HEK293 (cell line): Measurements from ENCODE around the gene VSTM4.
A peak's percentile ranks its signal among the peaks of the same experiment; 100 is the strongest.

ENCODE experiments used
- CTCF ChIA-PET: fragments of 350-600 bp; formaldehyde crosslinking; extraction: SDS; loops from one replicate; lab custom pipeline; 2021; ENCODE audit warnings: antibody characterized with exemption; lab: Yijun Ruan, JAX
- POLR2A ChIA-PET: fragments of 300-600 bp; formaldehyde crosslinking; extraction: SDS; loops from one replicate; lab custom pipeline; 2020; ENCODE audit warnings: antibody characterized with exemption, inconsistent platforms; lab: Yijun Ruan, JAX
- H3K27ac ChIP-seq: fragments of 200-500 bp; sonication (Bioruptor generic); 2 replicates; pipeline ENCODE4 v1.5.1; 2014; ENCODE audit warnings: low read depth, low read length, control low read depth, inconsistent platforms; ENCODE audit errors: extremely low read depth
- H3K36me3 ChIP-seq, 2 experiments: fragments of 200-500 bp in 1 of 2; sonication (Bioruptor generic) in 1 of 2; 1 replicate in 1 of 2; 2 replicates in 1 of 2; pipeline ENCODE4 v1.5.1; 2014 to 2017; ENCODE audit warnings: inconsistent platforms in 2 of 2, low read length in 2 of 2; ENCODE audit not compliant: control insufficient read depth in 2 of 2, insufficient read depth in 1 of 2
- H3K4me1 ChIP-seq: fragments of 200-500 bp; sonication (Bioruptor generic); 2 replicates; pipeline ENCODE4 v1.5.1; 2014; ENCODE audit warnings: mild to moderate bottlenecking, low read length, inconsistent platforms; ENCODE audit not compliant: control insufficient read depth, insufficient read depth
- H3K4me3 ChIP-seq: 2 replicates; pipeline ENCODE4 v1.5.1; 2011; ENCODE audit warnings: low read depth, mild to moderate bottlenecking, control low read depth, low read length, moderate library complexity
- H3K9me3 ChIP-seq: fragments of 200-500 bp; sonication (Bioruptor generic); 2 replicates; pipeline ENCODE4 v1.5.1; 2014; ENCODE audit warnings: low read depth, low read length, inconsistent platforms; ENCODE audit not compliant: control insufficient read depth, insufficient read depth
- ATF2 ChIP-seq: fragments of 450-650 bp; formaldehyde crosslinking; IDR thresholded peaks from 2 replicates; pipeline ENCODE4 v1.5.1; 2016; ENCODE audit warnings: missing biosample characterization, missing genetic modification characterization, low read depth
- GLIS1 ChIP-seq: fragments of 450-650 bp; formaldehyde crosslinking; IDR thresholded peaks from 2 replicates; pipeline ENCODE4 v1.5.1; 2016; ENCODE audit warnings: missing biosample characterization, missing genetic modification characterization
- SCRT1 ChIP-seq: fragments of 450-650 bp; formaldehyde crosslinking; IDR thresholded peaks from 2 replicates; pipeline ENCODE4 v1.5.1; 2016; ENCODE audit warnings: missing biosample characterization, missing genetic modification characterization, borderline replicate concordance
- SCRT2 ChIP-seq: fragments of 450-650 bp; formaldehyde crosslinking; IDR thresholded peaks from 2 replicates; pipeline ENCODE4 v1.5.1; 2016; ENCODE audit warnings: missing biosample characterization, missing genetic modification characterization
- TCF7L2 ChIP-seq: IDR thresholded peaks from 2 replicates; pipeline ENCODE4 v1.6.1; 2011; ENCODE audit warnings: low read depth, mild to moderate bottlenecking, inconsistent platforms, low read length, moderate library complexity, borderline replicate concordance
- ZFP3 ChIP-seq: fragments of 450-650 bp; formaldehyde crosslinking; IDR thresholded peaks from 2 replicates; pipeline ENCODE4 v1.5.1; 2016; ENCODE audit warnings: low read depth, missing biosample characterization, missing genetic modification characterization
- ZIC2 ChIP-seq: fragments of 450-650 bp; formaldehyde crosslinking; IDR thresholded peaks from 2 replicates; pipeline ENCODE4 v1.5.1; 2016; ENCODE audit warnings: missing biosample characterization, missing genetic modification characterization
- ZNF157 ChIP-seq: fragments of 450-650 bp; formaldehyde crosslinking; IDR thresholded peaks from 2 replicates; pipeline ENCODE4 v1.5.1; 2016; ENCODE audit warnings: missing biosample characterization, missing genetic modification characterization
- ZNF362 ChIP-seq: fragments of 450-650 bp; formaldehyde crosslinking; IDR thresholded peaks from 2 replicates; pipeline ENCODE4 v1.5.1; 2016; ENCODE audit warnings: missing biosample characterization, missing genetic modification characterization
- ZNF426 ChIP-seq: fragments of 450-650 bp; formaldehyde crosslinking; IDR thresholded peaks from 2 replicates; pipeline ENCODE4 v1.5.1; 2017; ENCODE audit warnings: missing biosample characterization, missing genetic modification characterization, mild to moderate bottlenecking, inconsistent platforms, moderate library complexity
- ZNF473 ChIP-seq: fragments of 450-650 bp; formaldehyde crosslinking; IDR thresholded peaks from 2 replicates; pipeline ENCODE4 v1.5.1; 2017; ENCODE audit warnings: missing biosample characterization, missing genetic modification characterization
- ZNF580 ChIP-seq: fragments of 450-650 bp; formaldehyde crosslinking; IDR thresholded peaks from 2 replicates; pipeline ENCODE4 v1.5.1; 2016; ENCODE audit warnings: missing biosample characterization, missing genetic modification characterization
- ZNF600 ChIP-seq: fragments of 450-650 bp; formaldehyde crosslinking; IDR thresholded peaks from 2 replicates; pipeline ENCODE4 v1.5.1; 2016; ENCODE audit warnings: missing biosample characterization, missing genetic modification characterization
- ZNF610 ChIP-seq: fragments of 450-650 bp; formaldehyde crosslinking; IDR thresholded peaks from 2 replicates; pipeline ENCODE4 v1.5.1; 2016; ENCODE audit warnings: missing biosample characterization, missing genetic modification characterization, borderline replicate concordance
- ZNF624 ChIP-seq: fragments of 450-650 bp; formaldehyde crosslinking; IDR thresholded peaks from 2 replicates; pipeline ENCODE4 v1.5.1; 2017; ENCODE audit warnings: missing biosample characterization, missing genetic modification characterization
- ZNF768 ChIP-seq: fragments of 450-650 bp; formaldehyde crosslinking; IDR thresholded peaks from 2 replicates; pipeline ENCODE4 v1.5.1; 2018; ENCODE audit warnings: missing biosample characterization, mild to moderate bottlenecking, missing genetic modification characterization

VSTM4 gene

GRCh38 chr10:49083261-49083660 lies 32.1 kb downstream of the VSTM4 start (continued):
- TF ChIP-seq ZNF768 (no peak), ZNF157 (no peak), SCRT1 (tag by site-specific recombination) (no peak), ZNF580 (tag by site-specific recombination) (no peak), ZNF426 (tag by site-specific recombination) (no peak), GLIS1 (tag by site-specific recombination) (no peak), ZNF362 (tag by site-specific recombination) (no peak), ZNF610 (tag by site-specific recombination) (no peak), ZNF473 (tag by site-specific recombination) (no peak), ATF2 (no peak), ZNF624 (tag by site-specific recombination) (no peak)
- TF ChIP-seq, all 188 proteins: peak for 0

- Histone ChIP-seq H3K4me3 (no peak overlapping the region), H3K27ac (no peak overlapping the region), H3K9me3 (no peaks in the 10 kb centered on the region), H3K4me1 (no peaks in the 10 kb centered on the region), H3K36me3 (no peaks in the 10 kb centered on the region)
- TF ChIP-seq TCF7L2, result no peak
- TF ChIP-seq SCRT2 (tag by site-specific recombination), result peak; percentile 62; the same call in 1 of the 2 replicates
- ChIA-PET POLR2A (no interaction called here), CTCF (no interaction called here)
Observed at GRCh38 chr10:49082766-49083165, 32.6 kb downstream of the VSTM4 start.

GRCh38 chr10:49081547-49082275 lies 33.6 kb downstream of the VSTM4 start:
- Histone ChIP-seq H3K9me3 (no peaks in the 10 kb centered on the region), H3K27ac (no peak overlapping the region), H3K4me1 (no peaks in the 10 kb centered on the region), H3K36me3 (no peaks in the 10 kb centered on the region), H3K4me3 (no peak overlapping the region)
- ChIA-PET CTCF (no interaction called here), POLR2A (no interaction called here)
- TF ChIP-seq ZFP3 (tag by site-specific recombination) (no peak), ZIC2 (tag by site-specific recombination) (peak; percentile 70)

GRCh38 chr10:49080965-49081364 lies 34.4 kb downstream of the VSTM4 start:
- Histone ChIP-seq H3K36me3 (peaks cover 0 to 6% of the 10 kb centered on the region in 2 experiments; a peak in 1 of 3 replicates), H3K4me3 (no peak overlapping the region), H3K27ac (no peak overlapping the region), H3K4me1 (no peaks in the 10 kb centered on the region), H3K9me3 (no peaks in the 10 kb centered on the region)
- ChIA-PET POLR2A (no interaction called here), CTCF (no interaction called here)
- TF ChIP-seq ZNF600, result no peak
